BLaER1 treated with 17β-estradiol and CSF1 and Interleukin-3, amounts not matched to agents 10 nM and 100 nM (cell line): ENCODE measurements around the gene NARF.
"Not testable (repeated sequence)": the region's sequence is repeated elsewhere in the genome, so short reads cannot be mapped to it uniquely, and the experiment has no call there.

Source experiments
- H3K27ac ChIP-seq, 11 experiments: shearing (Covaris generic); formaldehyde crosslinking; 2 replicates each; pipeline ENCODE4 v1.8.1; 2022
- H3K27me3 ChIP-seq, 11 experiments: shearing (Covaris generic); formaldehyde crosslinking; 2 replicates each; pipeline ENCODE4 v1.8.1; 2022
- H3K36me3 ChIP-seq, 11 experiments: shearing (Covaris generic); formaldehyde crosslinking; 2 replicates each; pipeline ENCODE4 v1.8.1; 2022
- H3K4me1 ChIP-seq, 10 experiments: shearing (Covaris generic); formaldehyde crosslinking; 2 replicates each; pipeline ENCODE4 v1.8.1; 2022
- H3K4me2 ChIP-seq, 11 experiments: shearing (Covaris generic); formaldehyde crosslinking; 2 replicates each; pipeline ENCODE4 v1.8.1; 2022
- H3K4me3 ChIP-seq, 10 experiments: shearing (Covaris generic); formaldehyde crosslinking; 2 replicates each; pipeline ENCODE4 v1.8.1; 2022
- H3K9ac ChIP-seq, 11 experiments: shearing (Covaris generic); formaldehyde crosslinking; 2 replicates each; pipeline ENCODE4 v1.8.1; 2022
- H3K9me3 ChIP-seq, 11 experiments: shearing (Covaris generic); formaldehyde crosslinking; replicated peaks in 1 of 11; 2 replicates each; pipeline ENCODE4 v1.8.1; 2022
- H4K20me1 ChIP-seq, 11 experiments: shearing (Covaris generic); formaldehyde crosslinking; 2 replicates each; pipeline ENCODE4 v1.8.1; 2022
- Cebpa-rat ChIP-seq, 11 experiments: shearing (Covaris generic); IDR thresholded peaks; 2 replicates each; pipeline ENCODE4 v1.8.1; 2022

NARF gene

DNA sequence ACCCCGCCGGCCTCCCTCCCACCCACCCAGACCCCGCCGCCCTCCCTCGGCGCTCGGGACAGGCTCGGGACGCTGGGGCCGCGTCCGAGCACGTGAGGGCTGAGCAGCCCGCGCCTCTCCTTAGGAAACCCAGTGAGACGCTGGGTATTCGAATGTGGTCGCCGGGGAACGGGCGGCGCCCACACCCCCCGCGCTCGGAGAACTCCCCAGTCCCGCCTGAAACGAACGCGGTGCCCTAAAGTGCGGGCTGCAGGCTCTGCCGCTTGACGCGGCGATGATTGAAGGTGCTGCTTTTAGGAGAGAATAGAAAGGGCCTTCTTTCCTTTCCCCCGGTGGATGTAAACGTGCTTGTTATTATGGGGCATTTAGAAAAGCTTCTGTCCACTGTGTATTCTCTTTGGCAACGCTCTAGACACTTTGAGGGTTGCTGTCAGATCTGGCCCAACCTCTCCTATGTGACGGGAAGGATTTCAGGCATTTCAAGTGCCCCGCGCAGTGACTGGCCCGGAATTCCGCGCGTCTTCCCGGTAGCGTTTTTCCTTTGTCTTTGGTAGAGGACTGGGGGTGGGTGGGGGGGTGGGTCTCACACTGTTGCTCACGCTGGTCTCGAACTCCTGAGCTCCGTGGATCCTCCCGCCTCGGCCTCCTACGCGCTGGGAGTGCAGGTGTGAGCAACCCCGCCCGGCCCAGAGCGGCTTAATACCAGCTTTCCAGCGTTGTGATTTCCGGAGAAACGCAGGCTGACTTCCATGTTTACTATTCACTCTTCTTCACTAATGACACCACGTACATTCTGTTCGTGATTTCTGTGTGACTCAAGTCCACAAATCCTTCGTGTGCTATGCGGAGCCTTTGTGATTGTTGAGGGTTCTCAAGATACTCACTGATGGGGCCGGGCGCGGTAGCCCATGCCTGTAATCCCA lies 39.2 kb downstream of the NARF start:
- H3K4me2 ChIP-seq: peak overlapping the region; percentile 71 to 98 (median 90)
- no peaks in the 10 kb centered on the region for H3K27me3 ChIP-seq
- peak overlapping the region; percentile 48 to 72 (median 58) for H3K4me3 ChIP-seq
- H4K20me1 ChIP-seq: peaks cover 0 to 7% (median 0%) of the 10 kb centered on the region in 11 experiments; a peak in 2 of 22 replicates
- TF ChIP-seq Cebpa-rat (IDR thresholded peaks at IDR 0.05): no peak
- H3K9me3 ChIP-seq: no peaks in the 10 kb centered on the region
- no peaks in the 10 kb centered on the region for H3K36me3 ChIP-seq
- peak overlapping the region; percentile 13 to 87 (median 83); a peak in 21 of 22 replicates for H3K27ac ChIP-seq
- peaks cover 36 to 87% (median 75%) of the 10 kb centered on the region in 10 experiments for H3K4me1 ChIP-seq
- peak overlapping the region; percentile 70 to 85 (median 80); a peak in 21 of 22 replicates for H3K9ac ChIP-seq

DNA sequence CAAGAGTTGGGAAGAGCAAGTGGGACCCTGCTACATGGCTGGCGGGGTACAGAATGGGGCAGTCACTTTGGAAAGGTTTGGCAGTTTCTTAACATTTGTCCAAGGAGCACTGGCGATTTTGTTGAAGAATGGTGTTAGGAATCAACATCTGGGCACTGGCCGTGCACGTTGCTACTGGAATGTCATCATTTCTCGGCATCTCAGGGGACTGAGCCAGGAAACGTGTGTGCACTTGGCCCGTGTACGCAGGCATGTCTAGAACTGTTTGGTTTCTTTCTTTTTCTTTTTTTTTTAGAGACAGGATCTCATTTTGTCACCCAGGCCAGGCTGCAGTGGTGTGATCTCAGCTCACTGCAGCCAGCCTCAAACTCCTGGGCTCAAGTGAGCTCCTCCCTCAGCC lies 43.7 kb downstream of the NARF start:
- Histone ChIP-seq H3K4me1 (peaks cover 25 to 83% (median 73%) of the 10 kb centered on the region in 10 experiments), H3K36me3 (no peaks in the 10 kb centered on the region), H3K27me3 (no peaks in the 10 kb centered on the region), H3K9ac (peak overlapping the region in 5 of 11 experiments; percentile 3 to 55 (median 27); a peak in 5 of 22 replicates), H3K4me2 (peak overlapping the region; percentile 1 to 82 (median 55); a peak in 19 of 22 replicates), H3K27ac (peak overlapping the region in 6 of 11 experiments; percentile 6 to 70 (median 54); a peak in 10 of 22 replicates), H3K4me3 (0 out of 20 replicates have a peak overlapping the region, but pooled peaks of 1 of the 10 experiments have one; percentile 1), H3K9me3 (peaks cover 0 to 7% (median 0%) of the 10 kb centered on the region in 11 experiments; a peak in 1 of 22 replicates), H4K20me1 (no peaks in the 10 kb centered on the region)
- TF ChIP-seq Cebpa-rat (IDR thresholded peaks at IDR 0.05): 0 out of 22 replicates have a peak, but pooled peaks of 1 of the 11 experiments have one; percentile 29

DNA sequence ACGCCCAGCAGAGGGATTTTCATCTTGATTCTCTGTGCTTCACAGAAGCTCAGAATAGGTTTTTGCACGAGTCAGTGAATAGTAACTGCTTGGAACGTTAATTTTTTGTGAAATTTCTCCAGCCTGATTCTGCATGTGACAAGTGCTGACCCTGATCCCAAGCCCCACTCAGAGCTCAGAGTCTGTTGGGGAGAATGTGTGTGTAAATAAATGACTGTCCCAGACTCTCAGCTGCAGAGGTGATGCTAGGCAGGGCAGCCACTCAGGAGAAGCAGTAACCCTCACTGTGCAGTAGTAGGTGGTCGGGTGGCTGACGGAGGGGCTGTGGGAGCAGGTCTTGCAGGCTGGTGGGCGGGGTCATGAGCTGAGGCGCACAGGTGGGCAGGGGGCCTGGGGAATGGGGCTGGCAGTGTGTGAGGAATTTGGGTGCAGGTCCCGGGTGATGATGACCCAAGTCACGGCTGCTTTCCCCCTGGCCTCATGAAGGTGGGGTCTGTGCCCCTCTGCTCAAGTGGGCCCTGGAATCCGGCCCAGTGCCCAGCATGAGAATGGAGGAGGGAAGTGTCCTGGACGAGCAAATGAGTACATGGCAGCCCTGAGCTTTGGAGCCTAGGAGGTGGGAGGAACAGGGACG lies 44.7 kb downstream of the NARF start:
- Histone ChIP-seq H3K4me1 (peaks cover 22 to 82% (median 73%) of the 10 kb centered on the region in 10 experiments), H4K20me1 (no peaks in the 10 kb centered on the region), H3K4me3 (no peak overlapping the region), H3K36me3 (no peaks in the 10 kb centered on the region), H3K4me2 (peak overlapping the region in 8 of 11 experiments; percentile 2 to 82 (median 54); a peak in 12 of 22 replicates), H3K27me3 (no peaks in the 10 kb centered on the region), H3K27ac (peak overlapping the region in 3 of 11 experiments; percentile 49 to 70 (median 56); a peak in 5 of 22 replicates), H3K9me3 (peaks cover 0 to 7% (median 0%) of the 10 kb centered on the region in 11 experiments; a peak in 1 of 22 replicates), H3K9ac (peak overlapping the region in 2 of 11 experiments; percentile 1 to 21; a peak in 1 of 22 replicates)
- TF ChIP-seq Cebpa-rat (IDR thresholded peaks at IDR 0.05): no peak

DNA sequence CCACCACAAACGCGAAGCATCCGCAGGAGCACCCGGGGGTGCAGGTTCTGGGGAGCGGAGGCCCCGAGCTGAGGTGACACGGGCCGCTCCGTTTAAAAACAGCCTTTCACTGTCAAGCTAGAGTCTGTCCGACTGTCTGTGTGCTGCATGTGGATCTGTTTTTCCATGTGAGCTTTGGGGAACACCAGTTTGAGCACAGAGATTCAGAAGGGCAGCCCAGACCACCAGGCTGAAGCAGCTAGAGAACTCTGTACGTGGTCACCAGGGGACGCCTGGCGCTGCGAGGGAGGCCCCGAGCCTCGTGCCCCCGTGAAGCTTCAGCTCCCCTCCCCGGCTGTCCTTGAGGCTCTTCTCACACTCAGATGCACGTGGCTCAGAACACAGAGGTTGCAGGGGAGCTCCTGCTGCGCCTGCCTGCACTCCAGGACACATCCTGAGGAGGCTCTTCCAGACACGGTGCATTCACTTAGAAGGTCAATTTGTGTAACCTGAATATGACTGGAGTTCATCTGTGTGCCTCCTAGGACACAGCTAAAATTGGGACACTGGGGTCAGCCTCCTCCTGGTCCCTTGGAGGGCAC lies 45.3 kb downstream of the NARF start:
- peak overlapping the region in 8 of 11 experiments; percentile 2 to 82 (median 54); a peak in 11 of 22 replicates for H3K4me2 ChIP-seq
- no peaks in the 10 kb centered on the region for H3K27me3 ChIP-seq
- H3K4me3 ChIP-seq: no peak overlapping the region
- H3K27ac ChIP-seq: peak overlapping the region in 3 of 11 experiments; percentile 49 to 70 (median 56); a peak in 5 of 22 replicates
- peaks cover 0 to 7% (median 0%) of the 10 kb centered on the region in 11 experiments; a peak in 1 of 22 replicates for H3K9me3 ChIP-seq
- H3K4me1 ChIP-seq: peaks cover 16 to 76% (median 68%) of the 10 kb centered on the region in 10 experiments
- TF ChIP-seq Cebpa-rat (IDR thresholded peaks at IDR 0.05): no peak
- peak overlapping the region in 2 of 11 experiments; percentile 1 to 21; a peak in 2 of 22 replicates for H3K9ac ChIP-seq
- H4K20me1 ChIP-seq: no peaks in the 10 kb centered on the region
- H3K36me3 ChIP-seq: no peaks in the 10 kb centered on the region

DNA sequence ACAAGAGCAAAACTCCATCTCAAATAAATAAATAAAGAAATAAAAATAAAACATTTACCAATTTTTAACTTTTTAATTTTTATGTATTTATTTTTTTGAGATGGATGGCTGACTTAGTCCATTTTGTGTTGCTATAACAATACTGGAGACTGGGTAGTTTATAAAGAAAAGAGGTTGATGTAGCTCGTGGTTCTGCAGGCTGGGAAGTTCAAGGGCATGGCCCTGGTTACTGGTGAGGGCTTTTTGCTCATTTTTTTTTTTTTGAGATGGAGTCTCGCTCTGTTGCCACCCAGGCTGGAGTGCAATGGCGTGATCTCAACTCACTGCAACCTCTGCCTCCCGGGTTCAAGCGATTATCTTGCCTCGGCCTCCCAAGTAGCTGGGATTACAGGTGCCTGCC lies 46.8 kb downstream of the NARF start:
- no peak for TF ChIP-seq Cebpa-rat (IDR thresholded peaks at IDR 0.05)
- H3K4me1 ChIP-seq: peaks cover 4 to 64% (median 57%) of the 10 kb centered on the region in 10 experiments; a peak in 19 of 20 replicates

DNA sequence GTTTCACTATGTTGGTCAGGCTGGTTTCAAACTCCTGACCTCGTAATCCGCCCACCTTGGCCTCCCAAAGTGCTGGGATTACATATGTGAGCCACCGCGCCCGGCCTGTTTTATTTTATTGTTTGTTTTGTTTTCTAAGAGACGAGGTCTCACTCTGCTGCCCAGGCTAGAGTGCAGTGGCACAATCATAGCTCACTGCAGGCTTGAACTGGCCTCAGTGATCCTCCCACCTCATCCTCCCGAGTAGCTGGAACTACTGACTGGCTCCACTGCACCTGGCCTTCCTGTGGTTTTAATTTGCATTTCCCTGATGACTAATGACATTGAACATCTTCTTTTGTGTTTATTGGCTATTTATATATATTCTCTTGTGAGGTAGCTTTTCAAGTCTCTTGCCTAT lies 47.9 kb downstream of the NARF start:
- not testable (repeated sequence) for H3K4me3 ChIP-seq, H4K20me1 ChIP-seq, H3K36me3 ChIP-seq, H3K27me3 ChIP-seq, H3K9me3 ChIP-seq
- peak overlapping the region in 8 of 11 experiments; percentile 35 to 81 (median 63); a peak in 13 of 22 replicates for H3K27ac ChIP-seq
- TF ChIP-seq Cebpa-rat (IDR thresholded peaks at IDR 0.05): 0 out of 22 replicates have a peak, but pooled peaks of 1 of the 11 experiments have one; percentile 10
- H3K9ac ChIP-seq: peak overlapping the region in 4 of 11 experiments; percentile 36 to 70 (median 48); a peak in 6 of 22 replicates
- peaks cover 4 to 55% (median 48%) of the 10 kb centered on the region in 10 experiments; a peak in 19 of 20 replicates for H3K4me1 ChIP-seq
- peak overlapping the region; percentile 4 to 71 (median 59); a peak in 20 of 22 replicates for H3K4me2 ChIP-seq

More for the DNA sequence above, 46.8 kb downstream of the NARF start:
- Histone ChIP-seq H3K36me3 (no peaks in the 10 kb centered on the region), H3K9me3 (peaks cover 0 to 7% (median 0%) of the 10 kb centered on the region in 11 experiments; a peak in 1 of 22 replicates), H3K27me3 (no peaks in the 10 kb centered on the region), H3K4me3 (no peak overlapping the region), H3K9ac (no peak overlapping the region), H3K4me2 (no peak overlapping the region), H4K20me1 (no peaks in the 10 kb centered on the region), H3K27ac (peak overlapping the region in 2 of 11 experiments; percentile 72 to 81; a peak in 4 of 22 replicates)

DNA sequence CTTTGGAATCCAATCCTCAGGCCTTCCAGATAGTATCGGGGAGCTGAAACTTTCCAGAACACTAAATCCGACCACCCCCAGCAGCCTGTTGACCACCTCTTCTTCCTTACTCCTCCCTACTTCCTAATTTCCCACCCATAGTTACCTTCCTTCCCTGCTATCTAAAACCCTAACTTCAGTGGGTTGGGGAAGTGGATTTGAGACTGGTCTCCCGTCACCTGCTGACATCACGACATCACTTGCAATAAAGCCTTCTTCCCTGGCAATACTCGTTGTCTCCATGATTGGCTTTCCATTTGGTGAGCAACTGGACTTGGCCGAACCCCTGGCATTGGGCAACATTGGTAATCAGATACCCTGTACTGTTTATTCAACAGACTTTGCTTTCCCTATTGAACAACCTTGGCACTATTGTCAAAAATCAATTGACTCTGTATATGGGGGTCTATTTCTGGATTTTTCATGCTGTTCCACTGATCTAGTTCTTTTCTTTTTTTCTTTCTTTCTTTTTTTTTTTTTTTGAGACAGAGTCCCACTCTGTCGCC lies 49.2 kb downstream of the NARF start:
- Histone ChIP-seq H4K20me1 (no peaks in the 10 kb centered on the region), H3K4me3 (no peak overlapping the region), H3K36me3 (no peaks in the 10 kb centered on the region), H3K27me3 (no peaks in the 10 kb centered on the region), H3K4me2 (peak overlapping the region in 6 of 11 experiments; percentile 26 to 70 (median 58); a peak in 7 of 22 replicates), H3K9ac (no peak overlapping the region), H3K27ac (peak overlapping the region in 4 of 11 experiments; percentile 5 to 81 (median 68); a peak in 4 of 22 replicates), H3K9me3 (peaks cover 0 to 7% (median 0%) of the 10 kb centered on the region in 11 experiments; a peak in 1 of 22 replicates), H3K4me1 (peaks cover 4 to 42% (median 35%) of the 10 kb centered on the region in 10 experiments; a peak in 18 of 20 replicates)
- no peak for TF ChIP-seq Cebpa-rat (IDR thresholded peaks at IDR 0.05)

DNA sequence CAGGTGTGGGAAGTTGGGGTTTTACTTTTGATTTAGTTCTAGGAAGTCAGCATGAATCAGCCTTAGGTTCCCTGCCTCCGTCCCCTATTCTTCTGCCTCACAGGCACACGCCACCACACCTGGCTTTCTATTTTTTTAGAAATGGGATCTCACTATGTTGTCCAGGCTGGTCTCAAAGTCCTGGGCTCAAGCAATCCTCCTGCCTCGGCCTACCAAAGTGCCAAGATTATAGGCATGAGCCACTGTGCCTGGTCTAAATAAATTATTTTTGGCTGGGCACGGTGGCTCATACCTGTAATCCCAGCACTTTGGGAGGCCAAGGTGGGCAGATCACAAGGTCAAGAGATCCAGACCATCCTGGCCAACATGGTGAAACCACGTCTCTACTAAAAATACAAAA lies 53.1 kb downstream of the NARF start:
- H3K27me3 ChIP-seq, H3K9me3 ChIP-seq, H3K4me3 ChIP-seq, H3K4me2 ChIP-seq, H4K20me1 ChIP-seq, H3K36me3 ChIP-seq, H3K9ac ChIP-seq, H3K27ac ChIP-seq: not testable (repeated sequence)
- H3K4me1 ChIP-seq: peaks cover 0 to 16% (median 11%) of the 10 kb centered on the region in 10 experiments; a peak in 14 of 20 replicates

DNA sequence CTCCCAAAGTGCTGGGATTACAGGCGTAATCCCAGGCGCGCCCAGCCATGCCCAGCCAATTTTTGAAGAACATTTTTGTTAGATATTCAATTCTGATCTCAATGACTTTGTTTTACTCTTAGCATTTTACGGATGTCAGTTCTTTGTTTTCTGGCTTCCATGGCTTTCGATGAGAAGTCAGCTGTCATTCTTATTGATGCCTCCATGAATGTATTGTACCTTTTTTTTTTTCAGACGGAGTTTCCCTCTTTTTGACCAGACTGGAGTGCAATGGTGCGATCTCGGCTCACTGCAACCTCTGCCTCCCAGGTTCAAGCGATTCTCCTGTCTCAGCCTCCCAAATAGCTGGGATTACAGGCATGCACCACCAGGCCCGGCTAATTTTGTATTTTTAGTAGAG lies 55.3 kb downstream of the NARF start:
- not testable (repeated sequence) for H3K27me3 ChIP-seq, H3K9ac ChIP-seq, H3K4me3 ChIP-seq, H3K36me3 ChIP-seq, H3K9me3 ChIP-seq, H3K27ac ChIP-seq, H3K4me1 ChIP-seq, H3K4me2 ChIP-seq, H4K20me1 ChIP-seq
